NCI-H82 treated with DMSO at 0.1 percent for 48 hours (cell line): Measurements from ENCODE around the gene SYT2.
"Not testable (repeated sequence)": the region's sequence is repeated elsewhere in the genome, so short reads cannot be mapped to it uniquely, and the experiment has no call there.

Experiments used
- DNase-seq: peaks from one replicate; lab custom pipeline; 2025; ENCODE audit not compliant: unreplicated experiment; lab: John Stamatoyannopoulos, UW

Gene SYT2

DNA sequence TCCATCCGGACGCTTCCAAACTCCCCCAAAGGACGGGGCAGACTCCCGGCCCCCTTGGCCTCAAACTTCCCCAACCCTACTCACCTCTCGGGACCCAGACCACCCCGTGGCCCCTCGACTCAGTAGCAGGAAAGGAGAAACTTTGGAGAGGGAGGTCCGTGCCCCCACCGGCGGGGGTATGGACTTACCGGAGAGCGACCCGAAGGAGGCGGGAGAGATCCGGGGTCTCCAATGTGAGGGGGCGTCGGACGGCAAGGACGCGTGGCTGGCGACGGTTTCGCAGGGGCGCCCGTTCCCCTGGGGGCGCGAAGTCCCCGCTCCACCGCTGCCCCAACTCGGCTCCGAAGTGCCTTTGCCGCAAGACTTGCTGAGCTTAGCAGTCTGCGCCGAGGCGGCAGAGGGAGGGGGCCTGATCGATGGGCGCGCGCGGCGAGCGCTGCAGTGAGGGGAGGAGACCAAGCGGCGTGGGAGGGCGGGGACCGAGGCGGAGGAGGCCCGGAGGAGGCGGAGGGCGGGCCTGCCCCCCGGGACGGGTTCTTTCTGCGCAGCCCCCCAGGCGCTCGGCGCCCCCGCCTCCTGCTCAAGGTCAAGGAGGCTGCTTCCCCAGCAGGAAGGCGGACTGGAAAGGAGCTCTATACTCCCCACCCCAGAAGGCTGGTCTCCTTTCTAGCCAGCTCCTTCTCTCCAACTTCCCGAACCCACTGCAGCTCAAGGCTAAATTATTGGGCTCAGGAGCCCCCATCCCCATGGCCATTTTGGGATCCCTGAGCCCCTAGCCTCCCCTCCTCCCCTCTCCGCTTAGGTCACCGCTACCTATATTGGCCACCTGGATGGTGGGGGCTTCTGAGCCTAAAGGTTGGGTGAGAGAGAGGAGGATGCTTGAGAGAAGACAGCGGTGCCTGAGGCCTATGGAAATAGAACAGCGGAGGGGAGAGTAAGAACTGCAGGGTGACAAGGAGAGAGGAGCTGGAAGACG is at the start of gene SYT2:
TSS of gene SYT2 (minus strand) at position 385 of the 976 bp plus-strand sequence. CDS start 104,682 bp downstream, outside the sequence.
- DNase-seq, result peak; percentile 48

DNA sequence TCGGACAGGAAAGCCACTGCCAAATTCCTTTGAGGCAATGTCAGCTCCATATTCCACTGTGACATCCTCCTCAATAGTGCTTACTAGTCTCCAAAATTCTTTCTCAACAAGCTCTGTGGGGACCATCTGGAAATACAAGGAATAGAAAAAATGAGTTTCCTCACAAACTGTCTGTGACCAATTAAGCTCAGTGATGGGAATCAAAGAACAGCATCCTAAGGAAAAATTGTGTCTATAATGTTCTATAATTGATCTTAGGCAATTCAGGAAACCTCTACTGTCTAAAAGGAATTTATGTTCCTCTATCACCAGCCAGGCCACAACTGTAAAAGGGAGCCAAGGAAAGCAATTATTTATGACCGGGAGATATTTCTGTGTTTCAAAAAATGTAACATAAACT is 46.1 kb upstream of the SYT2 start:
- no peak for DNase-seq

DNA sequence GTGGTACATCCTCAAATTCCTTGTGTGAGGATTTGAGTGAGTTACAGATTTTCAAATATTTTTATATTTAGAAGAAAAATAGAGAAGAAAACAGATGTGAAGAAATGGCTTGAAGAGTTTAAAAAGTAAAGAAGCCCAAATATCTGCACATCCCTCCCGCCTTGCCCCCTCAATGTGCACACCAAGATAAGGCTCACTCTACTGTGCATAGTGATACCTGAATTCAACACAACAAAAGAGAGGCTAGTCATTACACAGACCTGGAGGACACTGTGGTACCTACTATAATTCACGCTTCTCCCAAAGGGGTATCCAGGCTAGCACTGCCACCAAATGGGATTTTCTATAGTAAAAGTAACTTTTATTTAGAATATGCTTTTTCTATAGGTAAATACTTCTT is 44.0 kb upstream of the SYT2 start:
- no peak for DNase-seq

DNA sequence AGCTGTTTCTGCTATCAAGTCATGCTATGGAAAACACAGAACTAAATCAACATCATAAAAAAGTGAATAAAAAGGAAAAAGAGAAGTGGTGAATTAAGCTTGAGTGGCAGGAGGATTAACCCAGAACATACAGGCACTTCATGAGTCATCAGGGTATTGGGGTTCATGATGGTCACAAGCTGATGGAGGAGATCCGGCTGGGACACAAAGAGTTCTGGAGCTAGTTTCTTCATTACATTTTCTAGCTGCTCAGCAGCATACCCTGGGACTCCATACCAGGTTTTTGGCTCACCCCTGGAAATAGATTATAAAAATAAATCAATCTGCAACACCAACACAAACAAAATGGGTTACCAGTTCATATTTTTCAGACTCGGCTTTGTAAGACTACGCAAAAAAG is 42.5 kb upstream of the SYT2 start:
- DNase-seq, result no peak

DNA sequence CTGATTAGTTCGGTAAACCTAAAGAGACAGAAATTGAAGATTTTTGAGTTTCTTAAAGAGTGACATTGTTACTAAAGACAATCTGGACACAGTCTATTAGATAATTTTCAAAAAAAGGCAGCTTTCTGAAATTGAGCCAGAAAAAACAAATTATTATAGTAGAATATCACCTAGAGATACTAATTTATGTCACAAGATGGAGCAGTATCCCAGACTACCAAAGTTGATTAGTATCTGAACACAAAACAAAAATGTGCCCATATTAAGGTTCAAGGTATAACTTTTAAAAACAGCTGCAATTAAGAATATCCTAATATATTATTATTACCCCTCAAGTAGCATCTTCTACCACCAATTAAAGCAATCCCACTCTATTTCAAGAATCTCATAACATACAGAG is 40.5 kb upstream of the SYT2 start:
- DNase-seq, result no peak

DNA sequence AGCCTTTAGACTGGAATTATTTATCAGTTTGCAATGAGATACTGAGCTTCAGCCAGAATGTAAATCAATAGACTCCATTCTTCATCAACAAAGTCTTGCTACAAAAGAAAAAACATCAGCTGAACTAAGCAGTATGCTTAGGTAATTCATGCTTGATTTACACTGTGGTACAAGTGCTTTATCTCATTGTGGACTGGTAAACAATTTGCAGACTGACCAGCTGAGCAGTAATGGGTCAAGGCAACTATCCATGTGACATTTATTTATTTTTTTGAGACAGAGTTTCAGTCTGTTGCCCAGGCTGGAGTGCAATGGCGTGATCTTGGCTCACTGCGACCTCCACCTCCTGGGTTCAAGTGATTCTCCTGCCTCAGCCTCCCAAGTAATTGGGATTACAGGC is 39.8 kb upstream of the SYT2 start:
- no peak for DNase-seq

DNA sequence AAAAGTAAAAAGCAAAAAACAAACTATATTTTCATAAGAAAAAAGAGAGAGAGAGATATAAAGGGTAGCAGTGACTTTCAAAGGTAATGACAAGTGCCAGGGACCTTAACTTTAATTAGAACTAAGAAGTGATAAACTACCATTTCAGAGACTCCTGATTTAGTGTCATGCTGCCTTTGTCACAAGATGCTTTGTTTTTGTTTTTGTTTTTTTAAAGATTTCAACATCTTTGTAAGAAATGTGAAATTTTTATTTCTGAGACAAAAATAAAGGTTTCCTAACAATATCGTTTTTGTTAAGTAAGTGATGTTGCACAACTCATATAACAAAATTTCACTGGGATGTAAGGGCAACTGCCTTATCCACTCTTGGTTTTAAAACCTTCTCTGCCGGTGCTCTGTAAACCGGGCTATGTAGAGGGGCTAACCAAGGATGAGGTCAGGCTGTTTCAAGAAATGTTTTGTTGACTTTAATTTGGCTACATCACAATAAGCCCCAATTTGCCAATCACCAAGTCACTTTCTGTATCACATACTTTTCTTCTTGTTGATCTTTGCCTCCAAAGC is 35.2 kb upstream of the SYT2 start:
- no peak for DNase-seq

DNA sequence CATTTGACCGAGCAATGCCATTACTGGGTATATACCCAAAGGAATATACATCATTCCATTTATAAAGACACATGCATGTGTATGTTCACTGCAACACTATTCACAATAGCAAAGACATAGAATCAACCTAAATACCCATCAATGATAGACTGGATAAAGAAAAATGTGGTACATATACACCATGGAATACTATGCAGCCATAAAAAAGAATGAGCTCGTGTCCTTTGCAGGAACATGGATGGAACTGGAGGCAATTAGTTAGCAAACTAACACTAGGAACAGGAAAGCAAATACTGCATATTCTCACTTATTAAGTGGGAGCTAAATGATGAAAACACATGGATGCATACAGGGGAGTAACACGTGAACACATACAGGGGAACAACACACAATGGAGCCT is 34.5 kb upstream of the SYT2 start:
- DNase-seq, result not testable (repeated sequence)

DNA sequence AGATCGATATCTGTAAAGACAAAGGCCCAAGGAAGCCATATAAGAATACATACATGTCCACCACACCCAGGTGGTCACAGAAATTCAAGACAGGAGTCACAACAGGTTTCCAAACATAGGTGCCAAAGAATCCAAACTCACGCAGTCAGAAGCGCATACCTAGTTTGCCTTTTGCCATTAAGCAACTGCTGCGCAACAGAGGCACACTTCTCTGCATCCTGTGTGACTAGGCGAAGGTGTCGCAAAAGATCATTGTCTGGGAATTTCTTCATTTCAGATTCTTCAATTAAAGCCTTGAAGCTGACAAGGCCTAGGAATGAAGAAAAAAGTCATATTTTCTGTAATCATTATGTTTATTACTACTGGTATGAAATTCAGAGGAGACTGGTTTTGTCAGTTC is 32.2 kb upstream of the SYT2 start:
- DNase-seq, result no peak

DNA sequence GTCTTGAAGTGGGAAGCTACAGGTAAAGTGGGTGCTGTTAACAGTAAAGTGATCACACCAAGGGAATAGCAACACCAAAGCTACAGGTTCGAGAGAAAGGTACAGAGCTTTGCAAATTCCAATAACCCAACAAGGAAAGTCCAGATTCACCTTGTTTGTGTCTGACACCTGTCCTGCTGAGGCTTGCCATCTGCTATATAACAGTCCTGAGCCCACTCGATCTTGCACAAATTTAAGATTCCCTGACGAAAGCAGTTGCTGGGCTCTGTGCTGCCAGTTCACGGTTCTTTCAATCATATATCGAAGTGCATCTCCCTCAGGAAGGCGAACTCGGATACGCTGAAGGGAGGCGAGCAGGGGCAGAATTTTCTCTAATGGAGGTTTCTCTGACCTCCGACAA is 23.0 kb upstream of the SYT2 start:
- no peak for DNase-seq

DNA sequence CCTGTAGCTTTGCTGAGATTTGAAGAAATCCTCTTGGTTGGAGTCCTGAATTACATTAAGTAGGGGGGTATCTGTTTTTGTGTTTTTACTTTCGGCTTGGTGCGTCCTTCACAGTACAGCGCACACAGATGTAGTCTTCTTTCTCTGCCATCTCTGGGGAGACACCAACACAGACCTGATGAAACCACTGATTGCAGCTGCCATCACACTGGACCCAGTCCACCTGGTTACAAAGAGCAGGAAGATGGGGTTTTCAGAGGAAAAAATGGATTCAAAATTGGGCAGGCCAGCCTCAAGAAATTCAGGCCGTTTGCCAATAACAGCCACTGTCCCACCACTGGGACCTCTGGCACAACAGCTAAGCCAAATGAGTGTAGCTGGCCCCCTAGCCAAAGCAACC is 18.7 kb upstream of the SYT2 start:
- DNase-seq, result no peak

DNA sequence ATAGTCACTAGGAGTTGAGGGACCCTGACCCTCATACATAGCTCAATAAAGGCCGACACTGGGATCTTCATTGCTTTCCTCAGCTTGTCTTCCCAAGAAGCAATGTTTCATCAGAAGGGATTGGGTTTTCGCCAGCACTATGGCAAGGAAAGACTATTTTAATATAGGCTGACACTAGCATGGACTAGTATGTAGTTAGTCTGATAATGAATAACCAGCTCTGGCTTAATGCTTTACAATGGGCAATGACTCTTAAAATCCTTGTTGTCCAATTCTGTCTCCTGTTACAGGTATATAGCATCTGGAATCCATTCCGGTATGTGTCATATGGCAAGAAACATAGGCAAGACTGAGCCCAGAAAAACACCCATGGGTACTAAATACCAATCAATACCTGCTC is 15.3 kb upstream of the SYT2 start:
- no peak for DNase-seq

DNA sequence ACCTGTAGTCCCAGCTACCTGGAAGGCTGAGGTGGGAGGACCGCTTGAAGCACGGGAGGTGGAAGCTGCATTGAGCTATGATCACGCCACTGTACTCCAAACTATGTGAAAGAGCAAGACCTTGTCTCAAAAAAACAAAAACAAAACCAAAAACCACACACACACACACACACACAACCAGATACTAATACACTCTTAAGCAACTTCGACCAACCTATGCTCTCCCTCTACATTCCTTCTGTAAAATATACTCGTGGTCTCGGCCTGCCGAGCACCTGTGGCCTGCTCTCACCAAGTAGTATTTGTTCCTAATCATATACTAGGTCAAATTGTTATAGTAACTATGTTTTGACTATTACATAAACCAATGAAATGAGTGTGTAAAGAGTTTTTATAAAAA is 13.5 kb upstream of the SYT2 start:
- DNase-seq, result no peak

DNA sequence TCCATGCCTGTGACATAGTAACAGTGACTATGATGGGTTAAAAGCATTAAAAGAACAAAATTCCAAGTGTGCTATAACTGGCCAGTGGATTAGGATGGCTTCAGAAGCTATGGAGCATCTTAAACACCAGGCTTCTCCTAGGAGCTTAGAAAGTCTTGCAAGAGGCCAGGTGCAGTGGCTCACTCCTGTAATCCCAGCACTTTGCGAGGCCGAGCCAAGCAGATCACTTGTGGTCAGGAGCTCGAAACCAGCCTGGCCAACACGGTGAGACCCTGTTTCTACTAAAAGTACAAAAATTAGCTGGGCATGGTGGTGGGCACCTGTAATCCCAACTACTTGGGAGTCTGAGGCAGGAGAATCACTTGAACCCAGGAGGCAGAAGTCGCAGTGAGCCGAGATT is 12.8 kb upstream of the SYT2 start:
- DNase-seq, result not testable (repeated sequence)

DNA sequence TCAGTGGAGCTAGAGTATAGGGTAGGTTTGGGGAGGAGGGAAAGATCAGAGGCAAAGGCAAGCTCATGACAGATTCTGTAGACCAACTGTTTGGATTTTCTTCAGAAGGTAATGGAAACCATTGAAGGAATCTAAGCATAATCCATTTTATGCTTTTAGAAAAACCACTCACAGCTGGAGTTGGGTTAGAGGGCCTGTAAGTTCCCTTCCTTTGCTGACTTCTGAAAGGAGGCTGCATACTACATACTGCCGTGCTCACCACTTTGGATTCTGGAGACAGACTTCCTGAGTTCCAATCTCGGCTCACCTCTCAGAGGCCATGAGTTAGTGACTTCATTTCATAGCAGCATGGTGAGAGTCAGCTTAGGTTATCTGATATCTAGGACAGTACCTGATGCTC is 6.4 kb upstream of the SYT2 start:
- no peak for DNase-seq

DNA sequence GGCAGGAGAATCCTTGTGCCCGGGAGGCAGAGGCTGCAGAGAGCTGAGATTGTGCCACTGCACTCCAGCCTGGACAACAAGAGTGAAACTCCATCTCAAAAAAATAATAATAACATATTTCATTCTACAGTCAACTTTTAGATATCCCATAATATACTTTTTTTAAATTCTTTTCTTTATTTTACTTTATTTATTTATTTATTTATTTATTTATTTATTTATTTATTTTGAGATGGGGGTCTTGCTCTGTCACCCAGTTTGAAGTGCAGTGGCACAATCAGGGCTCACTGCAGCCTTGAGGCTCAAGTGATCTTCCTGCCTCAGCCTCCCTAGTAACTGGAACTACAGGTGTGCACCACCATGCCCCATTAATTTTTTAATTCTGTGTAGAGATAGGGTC is 3.9 kb upstream of the SYT2 start:
- DNase-seq, result not testable (repeated sequence)

DNA sequence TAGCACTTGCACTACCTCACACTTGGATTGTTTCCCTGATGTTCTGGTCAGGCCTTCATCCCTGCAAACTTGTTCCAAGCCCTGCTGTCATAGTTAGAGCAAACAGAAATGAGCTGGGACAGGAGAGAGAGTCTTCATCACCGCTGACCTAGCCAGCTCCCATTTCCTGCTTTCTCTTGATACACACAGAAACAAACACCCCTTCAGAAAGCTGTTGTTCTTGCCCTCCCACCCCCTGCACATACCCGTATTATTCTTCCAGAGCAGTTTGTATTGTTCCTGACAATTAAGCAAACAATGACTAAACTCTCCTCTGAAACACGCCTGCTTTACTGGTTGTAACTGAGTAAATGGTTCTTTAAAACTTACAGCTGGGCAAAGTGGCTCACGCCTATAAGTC is 2.9 kb upstream of the SYT2 start:
- DNase-seq, result no peak

DNA sequence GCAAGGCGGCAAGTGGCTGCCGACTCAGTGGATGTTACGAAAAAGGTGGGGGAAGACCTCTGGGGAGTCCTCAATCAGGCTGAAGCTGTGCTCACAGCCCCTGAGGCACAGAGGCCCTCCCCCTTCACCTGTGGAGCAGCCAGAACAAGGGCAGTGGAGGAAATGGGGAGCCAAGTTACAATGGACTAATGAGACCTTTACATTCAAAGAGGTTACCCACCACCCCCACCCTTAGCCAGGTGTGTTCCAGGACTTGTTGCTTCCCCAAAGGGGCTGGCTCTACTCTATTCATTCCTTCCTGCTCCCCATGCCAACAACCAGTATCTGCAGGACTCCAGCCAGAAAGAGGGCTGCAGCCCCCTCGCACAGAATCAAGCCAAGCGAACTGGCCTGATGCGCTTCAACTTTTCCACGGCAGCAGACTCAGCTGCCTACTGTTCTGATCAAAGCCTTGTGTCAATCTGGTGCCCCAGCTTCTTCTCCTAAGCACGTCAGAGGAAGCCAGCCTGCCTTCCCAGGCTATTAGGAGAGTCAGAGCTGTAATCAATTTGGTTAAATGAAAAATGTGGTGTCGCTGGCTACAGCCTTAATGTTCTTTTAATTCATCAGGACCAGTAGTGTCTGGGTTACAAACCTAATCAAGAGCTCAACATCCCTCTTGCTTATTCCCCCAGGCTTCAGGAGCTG is 1.8 kb upstream of the SYT2 start:
- DNase-seq, result no peak

DNA sequence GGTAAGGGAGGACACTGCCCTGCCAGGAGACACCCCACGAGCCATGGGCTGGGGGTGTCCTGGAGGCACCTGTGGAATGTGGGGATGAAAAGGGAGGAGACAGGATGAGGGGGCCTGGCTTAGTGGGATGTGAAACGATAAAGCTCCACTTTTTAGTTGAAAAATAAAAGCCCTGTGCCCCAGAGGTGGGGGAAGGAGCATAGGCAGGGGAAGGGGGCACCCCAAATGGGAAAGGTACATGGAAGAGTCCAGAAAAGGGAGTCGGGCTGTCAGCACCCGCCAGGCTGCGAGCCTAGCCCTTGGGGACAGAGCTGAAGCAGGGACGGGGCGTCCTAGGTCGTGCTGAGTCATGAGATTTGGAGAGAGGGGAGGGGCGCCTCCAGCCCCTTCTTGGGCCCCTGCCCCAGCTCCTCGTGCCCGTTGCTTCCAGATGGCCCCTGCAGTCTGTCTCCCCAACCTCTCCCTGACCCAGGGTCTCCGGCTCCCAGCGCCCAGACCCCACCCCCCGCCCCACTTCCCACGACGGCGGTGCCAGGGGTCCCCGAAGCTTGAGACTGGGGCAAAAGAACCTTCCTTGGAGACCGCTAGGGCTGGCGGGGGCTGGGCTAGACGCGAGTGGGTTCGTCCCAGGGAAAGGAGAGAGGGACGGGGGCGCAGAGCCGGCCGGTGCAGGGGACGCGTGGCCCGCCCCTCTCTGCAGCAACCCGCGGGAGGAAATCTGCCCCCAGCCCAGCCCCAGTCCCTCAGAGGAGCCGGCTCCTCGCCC is 795 bp downstream of the SYT2 start:
- no peak for DNase-seq

DNA sequence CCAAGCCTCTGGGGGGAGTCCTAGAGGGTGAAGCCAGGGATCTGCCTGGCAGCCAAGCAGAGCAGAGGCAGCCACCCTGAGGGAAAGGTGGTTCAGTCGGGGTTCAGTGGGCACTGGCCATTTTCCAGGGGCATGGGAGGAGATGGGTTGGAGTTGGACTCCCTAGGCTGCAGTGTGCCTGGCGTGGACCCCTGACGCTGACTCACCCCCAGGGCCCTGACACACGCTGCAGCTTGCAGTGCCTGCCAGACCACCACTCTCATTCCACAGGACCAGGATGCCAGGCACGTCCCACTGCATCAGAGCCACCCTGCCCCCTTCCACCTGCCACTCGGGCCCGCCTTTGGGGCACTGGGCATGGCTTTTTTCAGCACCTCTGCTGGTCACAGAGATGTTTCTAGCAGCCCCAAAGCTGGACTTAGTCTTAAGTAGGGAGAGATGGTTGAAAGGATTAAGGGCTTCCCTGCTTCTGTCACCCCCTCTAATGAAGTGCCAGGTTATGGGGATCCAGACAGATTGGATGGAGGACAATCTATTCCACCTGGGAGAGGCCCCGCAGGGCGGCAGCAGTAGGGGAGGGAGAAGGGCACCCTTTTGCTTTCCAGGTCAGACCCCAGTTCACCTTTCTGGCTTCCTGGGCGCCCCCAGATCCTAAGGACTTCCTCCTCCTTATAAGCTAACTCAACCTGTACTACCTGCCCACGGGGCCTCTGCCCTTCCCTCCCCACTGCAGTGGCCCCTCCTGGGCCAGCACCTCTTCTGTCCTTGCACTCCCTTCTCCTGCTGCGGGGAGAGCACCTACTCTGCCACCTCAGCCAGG is 1.6 kb downstream of the SYT2 start:
- no peak for DNase-seq
